ENCODE measurements around the gene FREM1. TPM values are rescaled to one million over a fixed set of nuclear protein-coding genes. Genes with fewer than 3 reads are reported as not detected.
"Not testable (repeated sequence)": the region's sequence is repeated elsewhere in the genome, so short reads cannot be mapped to it uniquely, and the experiment has no call there.

FREM1 gene
- total RNA-seq, 2 experiments from 2014 or later, result not detected

DNA sequence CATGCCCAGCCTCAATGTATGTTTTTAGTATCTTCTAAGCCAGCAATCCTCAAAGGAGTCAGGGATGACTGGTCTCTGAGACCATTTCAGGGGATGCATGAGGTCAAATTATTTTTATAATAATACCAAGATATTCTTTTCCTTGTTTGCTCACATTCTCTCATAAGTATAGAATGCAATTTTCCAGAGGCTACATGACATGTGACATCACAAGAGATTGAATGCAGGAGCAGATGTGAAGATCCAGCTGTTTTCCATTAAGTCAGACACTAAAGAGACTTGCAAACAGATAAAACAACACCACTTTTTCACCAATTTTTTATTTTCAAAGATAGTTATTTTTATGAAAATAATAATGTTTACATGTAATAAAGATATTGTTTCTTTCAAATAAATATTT, 22.0 kb upstream of the FREM1 start:
- ChIA-PET POLR2A (no interaction called here), CTCF (no interaction called here)
- H3K27me3 Mint-ChIP-seq (ENCODE audit: low read depth), result peaks cover 2% of the 10 kb centered on the region
- H3K4me1 Mint-ChIP-seq (ENCODE audit: low read depth), result no peaks in the 10 kb centered on the region
- H3K27ac Mint-ChIP-seq, result no peak overlapping the region
- no peaks in the 10 kb centered on the region for H3K36me3 Mint-ChIP-seq (ENCODE audit: low read depth)
- DNase-seq (no peak), ATAC-seq (no peak)
- H3K4me3 Mint-ChIP-seq, result no peak overlapping the region
- H3K9me3 Mint-ChIP-seq (ENCODE audit: insufficient read depth), result no peaks in the 10 kb centered on the region

DNA sequence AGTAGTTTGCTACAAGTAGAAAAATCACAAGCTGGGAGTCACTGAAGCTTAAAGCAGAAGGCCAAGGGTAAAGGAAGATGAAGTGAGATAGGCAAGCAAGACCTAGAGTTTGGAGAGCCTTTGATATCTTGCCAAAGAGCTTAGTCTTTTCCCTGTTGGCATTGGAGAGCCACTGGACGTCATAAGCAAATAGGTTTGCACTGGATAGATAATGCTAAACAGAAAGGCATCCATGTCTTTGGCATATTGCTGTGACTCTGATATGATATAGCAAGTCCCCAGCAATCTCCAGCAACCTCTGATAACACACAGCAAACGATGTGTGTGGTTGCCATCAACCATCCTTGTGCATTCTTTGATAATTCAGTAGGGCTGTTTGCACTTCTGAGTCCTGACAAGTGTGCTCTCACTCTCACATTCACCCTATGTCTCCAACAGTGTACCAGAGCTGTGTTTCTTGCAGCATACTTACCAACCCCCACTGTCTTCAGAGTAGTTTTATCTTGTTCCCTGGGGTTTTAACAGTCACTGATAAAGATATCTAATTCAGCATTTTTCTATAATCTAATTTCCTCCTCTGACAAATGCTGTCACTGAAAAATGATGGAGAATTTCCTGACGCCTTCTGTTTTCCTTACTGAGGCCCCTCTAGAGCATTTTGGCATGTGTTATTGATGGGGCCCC, 16.9 kb upstream of the FREM1 start:
- no peak for ATAC-seq
- Mint-ChIP-seq H3K9me3 (ENCODE audit: insufficient read depth) (no peaks in the 10 kb centered on the region), H3K27me3 (ENCODE audit: low read depth) (no peaks in the 10 kb centered on the region), H3K4me1 (ENCODE audit: low read depth) (no peaks in the 10 kb centered on the region), H3K27ac (no peak overlapping the region), H3K36me3 (ENCODE audit: low read depth) (no peaks in the 10 kb centered on the region), H3K4me3 (no peak overlapping the region)
- ChIA-PET CTCF (no interaction called here), POLR2A (no interaction called here)
- no peak for DNase-seq

DNA sequence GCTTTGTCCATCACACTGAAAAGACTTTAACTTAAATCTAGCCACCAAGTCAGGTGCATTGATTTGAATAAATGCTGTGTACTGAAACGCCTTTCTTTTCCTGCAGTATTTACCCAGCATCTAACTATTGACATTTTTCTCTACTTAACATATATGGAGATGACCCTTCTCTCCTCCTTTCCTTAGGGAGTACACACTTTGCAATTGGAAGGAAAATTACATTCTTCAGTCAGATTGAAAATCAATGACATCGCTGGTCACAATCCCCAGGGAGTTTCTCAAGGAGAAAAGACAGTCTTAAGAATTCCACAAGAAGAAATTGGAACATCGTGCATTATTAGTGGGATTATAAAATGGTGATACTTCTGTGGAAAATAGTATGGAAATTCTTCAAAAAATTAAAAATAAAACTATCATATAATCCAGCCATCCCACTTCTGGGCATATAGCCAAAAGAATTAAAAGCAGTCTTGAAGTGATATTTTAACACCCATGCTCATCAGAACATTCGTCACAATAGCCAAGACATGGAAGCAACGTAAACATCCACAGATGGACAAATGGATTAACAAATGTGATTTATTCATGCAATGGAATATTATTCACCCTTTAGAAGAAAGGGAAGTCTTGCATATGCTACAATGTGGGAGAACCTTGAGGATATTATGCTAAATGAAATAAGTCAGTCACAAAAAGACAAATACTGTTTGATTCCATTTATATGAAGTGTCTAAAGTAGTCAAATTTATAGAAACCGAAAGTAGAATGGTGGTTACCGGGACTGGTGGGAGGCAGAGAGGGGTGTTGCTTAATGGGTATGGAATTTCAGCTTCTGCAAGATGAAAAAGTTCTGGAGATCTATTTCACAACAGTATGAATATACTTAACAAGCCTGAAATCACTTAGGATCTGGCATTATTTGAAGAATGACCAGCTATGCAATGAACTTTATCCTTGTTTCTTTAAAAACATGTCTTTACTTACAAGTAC, 14.3 kb upstream of the FREM1 start:
- ATAC-seq, result no peak
- no peak for DNase-seq
- CTCF ChIA-PET, result interaction anchor here (0.8 kb wide), 1 partner anchor 211 kb away, joined by 3 read pairs; no protein-coding TSS in a partner anchor
- H3K9me3 Mint-ChIP-seq (ENCODE audit: insufficient read depth), result no peaks in the 10 kb centered on the region
- no peak overlapping the region for H3K27ac Mint-ChIP-seq
- H3K4me3 Mint-ChIP-seq, result no peak overlapping the region
- H3K27me3 Mint-ChIP-seq (ENCODE audit: low read depth), result no peaks in the 10 kb centered on the region
- POLR2A ChIA-PET, result no interaction called here
- no peaks in the 10 kb centered on the region for H3K4me1 Mint-ChIP-seq (ENCODE audit: low read depth)
- H3K36me3 Mint-ChIP-seq (ENCODE audit: low read depth), result no peaks in the 10 kb centered on the region

DNA sequence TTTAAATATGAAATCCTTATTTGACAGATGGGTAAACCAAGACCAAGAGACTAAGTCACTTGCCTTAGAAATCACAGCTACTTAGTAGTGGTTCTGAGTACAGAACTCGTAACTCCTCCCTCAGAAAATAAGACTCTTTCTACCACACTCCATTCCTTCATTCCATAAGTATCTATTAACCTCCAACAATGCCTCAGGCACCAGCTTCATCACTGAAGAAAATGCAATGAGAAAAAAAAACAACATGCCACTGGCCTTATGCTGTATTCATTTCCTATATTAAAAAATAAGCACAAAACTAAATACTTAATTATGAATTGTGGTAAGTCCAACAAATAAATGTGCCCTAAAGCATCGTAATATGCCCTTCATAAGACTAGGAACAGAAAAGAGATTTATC, 13.5 kb upstream of the FREM1 start:
- no peaks in the 10 kb centered on the region for H3K9me3 Mint-ChIP-seq (ENCODE audit: insufficient read depth)
- ChIA-PET POLR2A (no interaction called here), CTCF (no interaction called here)
- no peak overlapping the region for H3K4me3 Mint-ChIP-seq
- no peaks in the 10 kb centered on the region for H3K27me3 Mint-ChIP-seq (ENCODE audit: low read depth)
- no peaks in the 10 kb centered on the region for H3K36me3 Mint-ChIP-seq (ENCODE audit: low read depth)
- no peaks in the 10 kb centered on the region for H3K4me1 Mint-ChIP-seq (ENCODE audit: low read depth)
- no peak overlapping the region for H3K27ac Mint-ChIP-seq
- no peak for DNase-seq
- ATAC-seq, result no peak

DNA sequence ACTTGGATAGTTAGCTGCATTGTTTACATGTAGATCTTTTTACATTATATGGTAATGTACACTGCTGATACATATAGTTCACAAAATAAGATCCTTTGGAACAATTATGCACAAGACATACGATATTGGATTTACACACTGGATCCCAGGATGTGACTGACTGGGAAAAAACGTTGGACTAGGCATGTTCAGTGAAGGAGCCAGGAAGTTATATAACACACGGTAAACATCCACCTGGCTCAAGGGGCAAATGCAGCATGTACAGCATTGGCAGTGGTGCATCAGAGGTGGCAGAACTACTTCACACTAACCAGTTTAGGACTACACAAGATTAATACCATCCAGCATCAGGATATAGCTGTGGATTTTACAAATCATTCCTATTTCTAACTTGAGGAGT, 10.6 kb upstream of the FREM1 start:
- POLR2A ChIA-PET, H3K4me3 Mint-ChIP-seq: not testable (repeated sequence)

DNA sequence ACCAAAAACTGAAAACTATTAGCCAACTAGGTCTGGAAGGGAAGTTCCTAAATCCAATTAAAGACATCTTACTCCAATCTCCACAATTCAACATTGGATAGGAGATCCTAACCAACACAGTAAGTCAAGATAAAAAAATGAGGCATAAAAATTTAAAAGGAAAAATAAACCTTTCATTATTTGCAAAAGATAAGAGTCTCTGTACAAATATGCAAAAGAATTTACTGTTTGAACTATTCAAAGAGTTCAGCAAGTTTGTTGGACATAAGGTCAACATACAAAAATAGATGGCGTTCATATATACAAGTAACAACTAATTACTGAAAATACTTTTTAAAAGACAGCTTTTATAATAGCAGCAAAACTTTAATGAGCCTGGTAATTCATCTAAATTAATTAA, 3.1 kb upstream of the FREM1 start:
- ATAC-seq, result no peak
- CTCF ChIA-PET, result no interaction called here
- Mint-ChIP-seq H3K4me1 (ENCODE audit: low read depth) (no peaks in the 10 kb centered on the region), H3K27ac (no peak overlapping the region), H3K27me3 (ENCODE audit: low read depth) (peaks cover 5% of the 10 kb centered on the region), H3K4me3 (no peak overlapping the region), H3K9me3 (ENCODE audit: insufficient read depth) (no peaks in the 10 kb centered on the region), H3K36me3 (ENCODE audit: low read depth) (no peaks in the 10 kb centered on the region)
- POLR2A ChIA-PET, result no interaction called here
- no peak for DNase-seq

More for the DNA sequence above, 10.6 kb upstream of the FREM1 start:
- H3K36me3 Mint-ChIP-seq (ENCODE audit: low read depth); CTCF ChIA-PET; H3K27ac Mint-ChIP-seq; ATAC-seq; DNase-seq; H3K9me3 Mint-ChIP-seq (ENCODE audit: insufficient read depth); H3K4me1 Mint-ChIP-seq (ENCODE audit: low read depth); H3K27me3 Mint-ChIP-seq (ENCODE audit: low read depth): not testable (repeated sequence)

DNA sequence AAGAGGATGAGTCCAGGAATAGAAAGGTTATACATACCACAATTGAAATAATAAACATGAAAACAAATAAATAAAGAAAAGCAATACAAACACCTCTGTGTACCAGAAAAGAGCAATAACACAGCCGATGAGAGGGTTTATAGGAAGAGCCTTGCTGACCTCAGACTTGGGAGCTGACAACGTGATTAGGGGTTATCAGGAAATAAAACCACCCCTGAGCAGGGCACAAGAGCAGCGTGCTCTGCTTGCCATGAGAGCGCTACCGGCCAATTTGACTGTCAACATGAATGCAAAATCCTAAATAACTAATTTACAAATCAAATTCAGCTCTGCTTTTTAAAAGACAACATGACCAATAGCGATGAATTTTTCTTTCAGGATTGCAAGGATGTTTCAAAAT, 2.6 kb upstream of the FREM1 start:
- no peak overlapping the region for H3K4me3 Mint-ChIP-seq
- ChIA-PET CTCF (no interaction called here), POLR2A (no interaction called here)
- DNase-seq, result no peak
- no peak overlapping the region for H3K27ac Mint-ChIP-seq
- no peaks in the 10 kb centered on the region for H3K9me3 Mint-ChIP-seq (ENCODE audit: insufficient read depth)
- peaks cover 5% of the 10 kb centered on the region for H3K27me3 Mint-ChIP-seq (ENCODE audit: low read depth)
- H3K4me1 Mint-ChIP-seq (ENCODE audit: low read depth), result no peaks in the 10 kb centered on the region
- H3K36me3 Mint-ChIP-seq (ENCODE audit: low read depth), result no peaks in the 10 kb centered on the region
- ATAC-seq, result no peak

DNA sequence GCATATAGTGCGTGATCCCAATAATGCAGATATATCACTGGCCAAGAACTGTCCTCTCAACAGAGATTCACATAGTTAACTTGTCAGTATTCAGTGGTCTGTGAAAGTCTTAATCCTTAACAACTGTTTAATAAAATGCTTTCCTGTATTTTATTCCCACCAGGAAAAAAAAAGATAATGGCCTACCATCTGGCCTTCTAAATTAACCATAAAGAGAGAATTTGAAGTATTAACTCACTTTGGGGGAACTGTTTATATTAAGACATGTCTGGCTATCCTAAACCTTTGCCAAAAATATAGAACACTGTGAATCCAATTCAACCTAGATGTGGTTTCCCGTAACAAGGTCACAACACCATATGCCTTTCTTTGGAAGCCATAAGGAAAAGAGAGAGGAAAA, 818 bp upstream of the FREM1 start:
- H3K36me3 Mint-ChIP-seq (ENCODE audit: low read depth), result no peaks in the 10 kb centered on the region
- no peak overlapping the region for H3K27ac Mint-ChIP-seq
- H3K4me3 Mint-ChIP-seq, result no peak overlapping the region
- ATAC-seq, result no peak
- no peak for DNase-seq
- H3K9me3 Mint-ChIP-seq (ENCODE audit: insufficient read depth), result no peaks in the 10 kb centered on the region
- POLR2A ChIA-PET, result no interaction called here
- no peaks in the 10 kb centered on the region for H3K4me1 Mint-ChIP-seq (ENCODE audit: low read depth)
- peaks cover 5% of the 10 kb centered on the region for H3K27me3 Mint-ChIP-seq (ENCODE audit: low read depth)
- CTCF ChIA-PET, result no interaction called here

DNA sequence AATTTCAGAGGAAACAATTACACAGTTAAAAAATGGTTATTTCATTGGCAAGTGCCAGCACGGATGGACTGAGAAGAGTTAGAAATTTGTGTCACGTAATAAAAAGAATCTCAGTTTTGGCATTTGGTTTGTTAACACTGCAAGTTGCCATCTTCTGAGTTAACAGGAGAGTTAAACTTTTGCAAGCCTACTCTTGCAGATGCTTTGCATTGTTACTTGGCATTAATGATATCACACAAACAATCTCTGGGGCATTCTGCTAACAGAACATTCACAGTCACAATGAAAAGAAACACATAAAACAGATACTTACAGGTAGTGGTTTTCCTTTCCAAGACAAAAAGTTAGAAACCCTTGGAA, 647 bp downstream of the FREM1 start:
- no peaks in the 10 kb centered on the region for H3K9me3 Mint-ChIP-seq (ENCODE audit: insufficient read depth)
- DNase-seq, result no peak
- ChIA-PET POLR2A (no interaction called here), CTCF (no interaction called here)
- H3K27ac Mint-ChIP-seq, result no peak overlapping the region
- no peaks in the 10 kb centered on the region for H3K4me1 Mint-ChIP-seq (ENCODE audit: low read depth)
- H3K36me3 Mint-ChIP-seq (ENCODE audit: low read depth), result no peaks in the 10 kb centered on the region
- no peak overlapping the region for H3K4me3 Mint-ChIP-seq
- ATAC-seq, result no peak
- H3K27me3 Mint-ChIP-seq (ENCODE audit: low read depth), result peaks cover 5% of the 10 kb centered on the region

DNA sequence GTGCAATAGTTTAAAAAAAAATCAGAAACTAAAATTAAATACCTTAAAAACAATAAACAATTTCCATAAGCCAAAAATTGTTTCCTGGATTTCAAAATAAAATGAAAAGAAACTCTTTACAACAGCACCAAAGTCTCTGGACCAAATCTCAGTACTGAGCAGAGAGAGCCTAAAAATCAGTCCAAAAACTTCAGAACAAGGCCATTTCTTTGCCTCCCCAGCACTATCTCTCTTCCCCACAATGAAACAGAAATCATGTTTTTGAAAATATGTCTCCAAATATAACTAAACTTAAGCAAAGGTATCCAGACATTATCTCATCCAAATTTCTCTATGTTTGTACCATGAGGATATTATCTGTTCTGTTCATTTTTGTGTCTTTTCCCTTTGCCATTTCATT, 1.0 kb downstream of the FREM1 start:
- no peak for ATAC-seq
- CTCF ChIA-PET, result no interaction called here
- no peak overlapping the region for H3K4me3 Mint-ChIP-seq
- H3K9me3 Mint-ChIP-seq (ENCODE audit: insufficient read depth), result no peaks in the 10 kb centered on the region
- peaks cover 5% of the 10 kb centered on the region for H3K27me3 Mint-ChIP-seq (ENCODE audit: low read depth)
- no peak overlapping the region for H3K27ac Mint-ChIP-seq
- no peaks in the 10 kb centered on the region for H3K36me3 Mint-ChIP-seq (ENCODE audit: low read depth)
- no peak for DNase-seq
- POLR2A ChIA-PET, result no interaction called here
- no peaks in the 10 kb centered on the region for H3K4me1 Mint-ChIP-seq (ENCODE audit: low read depth)

DNA sequence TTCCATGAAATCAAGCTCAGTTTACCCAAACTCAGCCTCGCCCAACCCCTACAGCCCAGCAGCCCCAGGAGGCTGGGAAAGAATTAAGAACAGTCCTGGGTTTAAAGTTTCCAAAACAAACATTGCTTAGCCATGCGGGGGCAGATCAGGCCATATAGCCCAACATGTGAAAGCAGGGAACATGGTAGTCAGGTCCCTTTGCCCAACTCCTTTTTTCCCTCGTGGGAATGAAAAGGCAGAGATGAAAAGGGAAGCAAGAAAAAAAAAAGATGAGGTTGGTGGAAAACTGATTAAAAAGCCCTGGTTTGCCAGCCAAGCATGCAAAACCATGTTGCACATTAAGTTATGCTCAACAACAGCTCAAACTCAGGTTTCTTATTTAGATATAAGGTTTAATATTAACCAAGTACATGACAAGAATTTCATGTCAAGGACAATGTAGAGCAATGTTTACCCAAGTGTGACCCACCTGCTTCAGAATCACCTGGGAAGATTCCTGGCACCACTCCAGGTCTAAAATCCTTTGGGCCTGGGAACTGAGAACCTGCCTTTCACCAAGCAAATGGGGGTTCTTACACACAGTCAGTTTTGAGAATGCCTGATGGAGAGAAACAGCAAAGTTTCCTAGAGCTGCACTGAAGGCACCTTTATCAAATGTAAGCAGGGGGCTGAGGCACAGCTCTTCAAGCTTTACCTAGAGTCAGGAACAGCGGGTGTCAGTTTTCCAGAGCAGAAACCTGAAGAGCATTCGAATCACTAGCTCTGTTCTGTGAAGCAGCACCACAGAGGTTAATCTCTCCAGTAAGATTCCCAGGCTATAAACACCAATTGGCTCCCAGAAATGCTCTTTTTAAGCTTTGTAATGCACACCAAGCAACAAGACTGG, 1.7 kb downstream of the FREM1 start:
- POLR2A ChIA-PET, result interaction anchor here (0.6 kb wide), 1 partner anchor 221 kb away, joined by 3 read pairs; no protein-coding TSS in a partner anchor
- H3K27ac Mint-ChIP-seq, result no peak overlapping the region

DNA sequence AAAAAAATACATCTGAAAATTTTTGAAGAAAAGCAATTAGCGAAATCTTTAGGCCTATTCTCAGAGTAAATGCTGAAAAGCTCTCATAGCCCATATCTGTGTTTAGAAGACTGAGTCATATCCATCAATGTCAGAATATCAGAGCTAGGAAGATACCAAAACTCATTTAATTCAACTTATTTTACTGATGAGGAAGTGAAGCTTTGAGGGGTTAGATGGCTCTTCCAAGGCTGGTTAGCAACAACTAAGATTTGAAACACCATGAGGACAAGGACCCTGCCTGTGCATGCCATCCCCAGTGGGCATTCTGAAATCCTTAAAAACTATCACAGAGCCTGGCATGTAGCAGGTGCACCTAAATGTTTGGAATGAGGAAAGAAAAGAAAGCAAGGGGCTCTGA, 2.5 kb downstream of the FREM1 start:
- ATAC-seq (no peak), DNase-seq (no peak)
- no peaks in the 10 kb centered on the region for H3K9me3 Mint-ChIP-seq (ENCODE audit: insufficient read depth)
- H3K36me3 Mint-ChIP-seq (ENCODE audit: low read depth), result no peaks in the 10 kb centered on the region
- no peaks in the 10 kb centered on the region for H3K4me1 Mint-ChIP-seq (ENCODE audit: low read depth)
- no peak overlapping the region for H3K4me3 Mint-ChIP-seq
- POLR2A ChIA-PET, result no interaction called here
- CTCF ChIA-PET, result no interaction called here
- no peak overlapping the region for H3K27ac Mint-ChIP-seq
- H3K27me3 Mint-ChIP-seq (ENCODE audit: low read depth), result peaks cover 5% of the 10 kb centered on the region

More for the DNA sequence above, 1.7 kb downstream of the FREM1 start:
- Mint-ChIP-seq H3K4me3 (no peak overlapping the region), H3K36me3 (ENCODE audit: low read depth) (no peaks in the 10 kb centered on the region), H3K27me3 (ENCODE audit: low read depth) (peaks cover 5% of the 10 kb centered on the region), H3K4me1 (ENCODE audit: low read depth) (no peaks in the 10 kb centered on the region), H3K9me3 (ENCODE audit: insufficient read depth) (no peaks in the 10 kb centered on the region)
- CTCF ChIA-PET, result no interaction called here
- no peak for DNase-seq
- ATAC-seq, result no peak

All from activated CD8-positive, alpha-beta T cell treated with anti-CD3 and anti-CD28 coated beads, Interleukin-2, amount 10 ng/mL, durations not matched to agents 7 days and 5 days (primary cell).